Posterior cingulate gyrus (tissue), 11 donors: Measurements from ENCODE around the gene WDR46.
"Not testable (repeated sequence)": the region's sequence is repeated elsewhere in the genome, so short reads cannot be mapped to it uniquely, and the experiment has no call there.

Experiments
- DNase-seq, 10 donors: peaks; one replicate each; pipeline versions ENCODE4 v3.0.0 to v3.0.0-alpha.2; 2020 to 2021; ENCODE audit warnings: mixed read lengths in 3 of 10
- intact Hi-C: fragments of 100-400 bp; cut with DNase I; formaldehyde crosslinking; loops from one replicate; pipeline ENCODE4 v1.15.1; 2023

WDR46 gene

GRCh38 chr6:33290459-33290858, 1.4 kb upstream of the WDR46 start:
- intact Hi-C loops = no loop called here
- DNase-seq = no peak

- no peak for DNase-seq
- intact Hi-C loops = loop anchor here (1.0 kb wide), 1 partner anchor 18 kb away; the partner anchor contains the start of gene RPS18
Measured at GRCh38 chr6:33289784-33290315, 811 bp upstream of the WDR46 start.

GRCh38 chr6:33288141-33288920, 708 bp downstream of the WDR46 start:
- DNase-seq = no peak
- intact Hi-C loops = no loop called here

- no peak for DNase-seq
- intact Hi-C loops = no loop called here
Measured at GRCh38 chr6:33286946-33287914, 1.8 kb downstream of the WDR46 start.

GRCh38 chr6:33285214-33285613, 3.8 kb downstream of the WDR46 start:
- intact Hi-C loops = not testable (repeated sequence)

GRCh38 chr6:33280539-33280938, 8.5 kb downstream of the WDR46 start:
- DNase-seq = no peak
- intact Hi-C loops = no loop called here

More at GRCh38 chr6:33285214-33285613, 3.8 kb downstream of the WDR46 start:
- DNase-seq = peak in 1 of 10 donors; percentile 5

- intact Hi-C loops = no loop called here
Measured at GRCh38 chr6:33279971-33280511, 9.0 kb downstream of the WDR46 start.

GRCh38 chr6:33279257-33279695, 9.8 kb downstream of the WDR46 start:
- intact Hi-C loops = no loop called here
- no peak for DNase-seq

More at GRCh38 chr6:33279971-33280511, 9.0 kb downstream of the WDR46 start:
- no peak for DNase-seq

- no peak for DNase-seq
- intact Hi-C loops = no loop called here
Measured at GRCh38 chr6:33278810-33279209, 10.2 kb downstream of the WDR46 start.

- intact Hi-C loops = no loop called here
- no peak for DNase-seq
Measured at GRCh38 chr6:33278392-33278741, 10.7 kb downstream of the WDR46 start.

GRCh38 chr6:33277663-33278391, 11.2 kb downstream of the WDR46 start:
- DNase-seq = peak in 3 of 10 donors; percentile 73 to 84 (median 84)
- intact Hi-C loops = no loop called here

GRCh38 chr6:33276864-33277662, 12.0 kb downstream of the WDR46 start, which contains the start of gene B3GALT4:
B3GALT4 (plus strand) TSS chr6:33277123; CDS start chr6:33277420, 297 bp downstream.
- intact Hi-C loops = no loop called here

GRCh38 chr6:33276581-33276863, 12.5 kb downstream of the WDR46 start:
- intact Hi-C loops = no loop called here
- no peak for DNase-seq

More at GRCh38 chr6:33276864-33277662, 12.0 kb downstream of the WDR46 start, which contains the start of gene B3GALT4:
- DNase-seq = peak; percentile 28 to 93 (median 54)

GRCh38 chr6:33275795-33276580, 13.1 kb downstream of the WDR46 start:
- intact Hi-C loops, DNase-seq: not testable (repeated sequence)

- intact Hi-C loops = no loop called here
Measured at GRCh38 chr6:33273924-33274902, 14.8 kb downstream of the WDR46 start.

GRCh38 chr6:33273129-33273923, 15.7 kb downstream of the WDR46 start:
- DNase-seq = no peak
- intact Hi-C loops = no loop called here

More at GRCh38 chr6:33273924-33274902, 14.8 kb downstream of the WDR46 start:
- no peak for DNase-seq
